Measurements from ENCODE around the gene YPEL4.
"Not testable (repeated sequence)": the region's sequence is repeated elsewhere in the genome, so short reads cannot be mapped to it uniquely, and the experiment has no call there.

Gene YPEL4, protein sequence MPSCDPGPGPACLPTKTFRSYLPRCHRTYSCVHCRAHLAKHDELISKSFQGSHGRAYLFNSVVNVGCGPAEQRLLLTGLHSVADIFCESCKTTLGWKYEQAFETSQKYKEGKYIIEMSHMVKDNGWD

DNA sequence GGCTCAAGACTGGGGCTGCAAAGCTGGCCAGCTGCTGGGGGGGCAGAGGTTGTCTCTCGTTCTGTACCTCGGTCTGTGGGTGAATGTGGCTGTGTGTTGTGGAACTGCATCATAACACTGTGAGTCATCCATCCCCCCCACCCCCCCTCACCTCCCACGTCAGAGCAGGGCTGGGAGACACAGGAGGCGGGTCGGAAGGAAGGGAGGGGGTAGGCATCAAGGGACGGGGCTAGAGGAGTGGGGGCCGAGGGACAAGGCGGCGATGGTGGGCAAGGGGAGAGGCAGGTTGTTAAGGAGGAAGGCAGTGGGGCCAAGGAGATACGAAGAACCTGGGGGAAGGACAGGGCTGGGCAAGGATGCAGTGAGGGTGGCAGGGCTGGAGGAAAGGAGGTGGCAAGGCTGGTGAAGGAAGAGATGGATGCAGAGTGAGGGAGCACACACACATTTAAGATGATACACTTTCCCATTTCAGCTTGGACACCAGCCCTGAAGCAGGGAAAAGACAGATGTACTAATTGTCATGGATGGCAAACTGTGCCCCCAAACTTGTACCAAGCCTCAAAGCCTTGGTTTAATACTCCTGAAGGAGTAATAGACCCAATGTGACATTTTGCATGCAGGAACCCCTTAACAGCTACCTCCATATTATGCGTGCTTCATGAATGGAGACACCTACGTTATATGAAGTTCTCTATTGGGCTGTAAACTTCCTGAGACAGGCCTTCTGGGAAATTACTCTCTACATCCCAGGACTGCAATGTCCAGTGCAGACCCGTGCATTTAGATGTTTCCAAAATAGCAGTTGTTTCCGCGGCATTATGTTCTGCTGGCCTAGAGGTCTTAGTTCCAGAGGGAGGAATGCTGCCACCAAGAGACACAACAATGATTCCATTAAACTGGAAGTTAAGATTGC lies at the start of gene YPEL4:
Gene YPEL4, minus strand, starts transcription at position 87 of the 913 bp plus-strand sequence. CDS start 2,805 bp downstream, outside the sequence.
- DNase-seq, result peak; percentile 74

DNA sequence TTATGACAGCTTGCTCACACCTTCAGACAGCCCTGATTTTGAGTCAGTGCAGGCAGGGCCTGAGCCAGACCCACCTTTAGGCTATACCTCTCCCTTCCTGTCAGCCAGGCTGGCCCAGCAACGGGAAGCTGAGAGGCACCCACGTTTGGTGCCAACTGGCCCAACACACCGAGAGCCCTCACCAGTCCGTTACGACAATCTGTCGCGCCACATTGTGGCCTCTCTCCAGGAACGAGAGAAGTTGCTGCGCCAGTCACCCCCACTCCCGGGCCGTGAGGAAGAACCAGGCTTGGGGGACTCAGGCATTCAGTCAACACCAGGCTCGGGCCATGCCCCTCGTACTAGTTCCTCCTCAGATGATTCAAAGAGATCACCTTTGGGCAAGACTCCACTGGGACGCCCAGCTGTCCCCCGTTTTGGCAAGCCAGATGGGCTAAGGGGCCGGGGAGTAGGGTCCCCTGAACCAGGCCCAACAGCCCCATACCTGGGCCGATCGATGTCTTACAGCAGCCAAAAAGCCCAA lies 49.2 kb upstream of the YPEL4 start:
- DNase-seq, result no peak

DNA sequence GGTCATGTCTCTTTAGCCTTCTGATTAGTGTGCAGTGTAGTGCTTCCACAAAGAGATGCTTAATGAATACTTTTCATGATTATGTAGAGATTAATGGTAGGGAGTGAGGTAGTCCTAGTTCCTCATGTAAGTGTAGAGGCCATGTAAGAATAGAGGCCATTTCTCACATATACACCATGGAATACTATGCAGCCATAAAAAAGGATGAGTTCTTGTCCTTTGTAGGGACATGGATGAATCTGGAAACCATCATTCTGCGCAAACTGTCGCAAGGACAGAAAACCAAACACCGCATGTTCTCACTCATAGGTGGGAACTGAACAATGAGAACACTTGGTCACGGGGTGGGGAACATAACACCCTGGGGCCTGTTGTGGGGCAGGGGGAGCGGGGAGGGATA lies 40.8 kb upstream of the YPEL4 start:
- not testable (repeated sequence) for DNase-seq

DNA sequence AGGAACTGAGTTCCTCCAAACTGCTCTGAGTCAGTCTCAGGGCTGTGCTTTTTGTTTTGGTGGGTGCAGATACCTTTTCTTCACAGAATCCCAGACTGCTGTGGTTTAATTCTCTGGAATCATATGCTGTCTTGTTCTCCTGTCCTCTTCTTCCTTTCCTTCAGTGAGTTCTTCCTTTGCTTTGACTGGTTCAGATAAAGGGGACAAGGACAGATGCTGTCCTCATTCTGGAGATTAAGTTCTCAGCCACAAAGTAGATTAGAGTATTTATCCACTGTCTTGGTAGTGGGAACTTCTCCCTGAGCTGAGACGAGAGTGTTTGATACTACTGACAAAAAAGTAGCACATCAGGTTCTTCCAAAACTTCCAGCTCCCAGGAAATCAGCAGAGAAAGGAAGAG lies 31.5 kb upstream of the YPEL4 start:
- DNase-seq, result no peak

DNA sequence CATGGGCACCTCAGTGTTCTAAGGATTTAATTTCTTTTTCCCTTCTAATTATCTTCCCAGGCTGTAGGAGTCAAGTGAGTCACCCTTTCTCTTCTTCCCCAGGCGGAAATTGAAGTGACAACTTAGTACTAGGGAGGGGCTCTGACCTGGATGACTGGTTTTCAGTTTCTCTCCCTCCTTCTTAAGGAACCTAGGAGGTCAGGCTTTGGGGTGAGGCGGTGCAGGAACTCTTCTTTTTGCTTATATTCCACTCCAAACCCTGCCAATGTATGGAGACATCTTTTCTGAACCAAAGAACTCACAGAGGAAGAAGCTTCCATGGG lies 30.8 kb upstream of the YPEL4 start:
- peak; percentile 13 for DNase-seq

DNA sequence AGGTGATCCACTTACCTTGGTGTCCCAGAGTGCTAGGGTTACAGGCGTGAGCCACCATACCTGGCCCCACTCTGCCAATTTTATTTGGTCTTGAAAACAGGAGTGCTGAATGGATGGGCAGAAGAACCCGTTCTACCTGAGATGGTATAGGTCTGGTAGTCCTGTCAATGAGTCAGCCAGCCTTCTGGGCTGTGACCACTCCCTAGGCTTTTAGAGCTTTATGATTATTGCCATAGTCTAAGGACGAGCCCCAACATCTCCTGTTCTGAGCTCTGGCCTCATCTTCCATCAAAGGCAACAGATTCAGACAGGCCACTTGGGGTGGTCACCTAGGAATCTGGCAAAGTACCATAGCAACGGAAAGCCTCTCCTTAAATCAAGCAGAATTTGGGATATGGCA lies 29.7 kb upstream of the YPEL4 start:
- DNase-seq, result no peak

DNA sequence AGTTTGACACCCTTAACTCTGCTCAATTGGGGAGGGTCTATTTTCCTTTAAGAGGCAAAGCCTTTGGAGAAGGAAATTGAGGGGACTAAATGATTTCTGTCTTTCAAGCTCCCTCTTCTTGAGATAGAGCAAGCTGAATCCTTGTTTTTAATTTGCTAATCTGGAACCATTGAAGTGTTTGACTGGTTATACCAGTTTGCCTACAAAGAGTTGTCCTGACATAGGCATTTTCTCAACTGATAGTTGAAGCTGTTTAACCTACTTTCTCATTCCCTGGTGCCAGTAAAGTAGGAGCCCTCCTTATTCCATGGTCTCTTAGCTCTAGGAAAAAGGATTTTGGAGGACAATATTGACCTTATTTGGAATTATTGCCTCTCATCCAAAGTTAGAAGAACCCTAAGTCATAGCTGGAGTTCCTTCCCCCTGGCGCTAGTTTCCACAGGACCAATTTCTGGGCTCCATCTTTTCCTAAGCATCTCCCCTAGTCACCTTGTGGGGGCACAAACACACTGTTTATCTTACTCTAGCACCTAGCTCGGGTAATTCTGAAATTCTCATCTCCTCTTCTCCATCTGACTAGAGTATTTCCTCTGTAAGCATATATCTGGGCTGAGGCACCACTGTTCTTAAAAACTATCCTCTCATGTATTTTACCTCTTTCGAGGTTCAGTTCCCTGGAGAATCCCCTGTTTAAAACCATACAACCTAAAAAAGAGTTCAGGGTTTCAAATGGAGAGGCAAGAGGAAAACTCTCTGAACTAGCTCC lies 25.6 kb upstream of the YPEL4 start:
- DNase-seq, result no peak

DNA sequence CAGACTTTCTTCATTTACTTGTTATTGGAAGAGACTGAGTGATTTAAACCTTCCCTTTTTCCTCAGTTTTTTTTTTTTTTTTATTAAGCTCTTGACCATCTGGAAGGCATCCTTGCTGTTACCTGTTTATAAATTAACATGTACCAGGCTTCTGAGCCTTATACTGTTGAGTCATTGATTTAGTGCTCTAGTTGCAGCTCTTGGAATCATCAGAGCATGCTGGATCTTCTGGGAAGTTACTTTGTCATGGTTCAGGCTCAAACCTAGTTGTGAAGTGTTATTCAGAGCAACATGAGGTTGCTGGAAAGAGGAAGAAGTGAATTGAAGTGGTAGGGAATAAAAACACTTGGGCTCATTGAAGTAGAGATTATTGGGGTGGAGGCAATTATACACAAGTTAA lies 24.5 kb upstream of the YPEL4 start:
- no peak for DNase-seq

DNA sequence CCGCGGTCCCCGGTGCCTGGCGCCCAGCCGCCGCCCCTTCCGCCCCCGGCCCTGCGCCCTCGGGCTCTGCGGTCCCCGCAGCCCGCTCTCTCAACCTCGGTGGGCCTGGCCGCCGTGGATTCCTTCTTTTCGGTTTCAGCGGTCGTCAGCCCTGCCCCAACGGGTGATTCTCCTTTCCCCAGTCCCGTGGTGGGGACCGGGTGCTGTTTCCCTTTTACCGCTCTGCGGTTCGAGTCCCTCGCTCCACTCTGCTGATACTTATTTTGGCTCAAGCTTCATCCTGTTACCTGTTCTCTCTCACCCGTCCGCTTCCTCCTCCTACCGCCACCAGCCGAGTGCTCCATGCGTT lies 18.7 kb upstream of the YPEL4 start:
- no peak for DNase-seq

DNA sequence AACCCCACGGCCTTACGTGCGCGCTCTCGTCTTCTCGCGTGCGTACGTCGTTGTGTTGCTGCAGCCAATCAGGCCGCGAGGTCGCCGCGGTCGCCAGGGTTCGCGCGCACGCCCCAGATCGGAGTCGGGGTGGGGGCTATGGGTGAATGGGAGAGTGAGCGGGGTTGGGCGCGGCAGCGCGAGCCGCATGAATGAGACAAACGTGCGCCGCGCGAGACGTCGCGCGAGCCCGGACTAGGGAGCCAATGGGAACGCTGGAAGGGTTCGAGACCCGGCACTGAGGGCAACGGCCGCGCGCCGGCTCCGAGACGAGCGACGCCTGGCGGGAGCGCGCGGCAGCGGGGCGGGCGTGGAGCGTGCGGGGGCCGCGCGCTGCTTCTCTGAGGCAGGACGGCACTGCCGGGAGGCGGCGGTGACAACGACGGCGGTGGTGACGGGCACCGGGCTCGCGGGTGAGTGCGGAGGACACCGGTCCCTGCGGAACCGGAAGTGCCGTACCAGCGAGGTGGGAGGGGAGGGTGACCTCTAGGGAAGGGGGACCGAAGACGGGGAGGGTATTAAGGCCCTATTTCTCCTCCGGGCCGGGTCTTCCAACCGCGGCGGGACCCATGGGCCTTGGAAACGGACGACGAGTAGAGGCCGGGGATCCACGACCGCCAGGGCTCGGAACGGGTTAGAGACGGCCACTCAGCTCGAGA lies 18.2 kb upstream of the YPEL4 start, which contains the start of gene ZDHHC5:
Gene ZDHHC5, plus strand, starts transcription at position 379 of the 698 bp plus-strand sequence. CDS start 4,977 bp downstream, outside the sequence.
- DNase-seq, result peak; percentile 99

DNA sequence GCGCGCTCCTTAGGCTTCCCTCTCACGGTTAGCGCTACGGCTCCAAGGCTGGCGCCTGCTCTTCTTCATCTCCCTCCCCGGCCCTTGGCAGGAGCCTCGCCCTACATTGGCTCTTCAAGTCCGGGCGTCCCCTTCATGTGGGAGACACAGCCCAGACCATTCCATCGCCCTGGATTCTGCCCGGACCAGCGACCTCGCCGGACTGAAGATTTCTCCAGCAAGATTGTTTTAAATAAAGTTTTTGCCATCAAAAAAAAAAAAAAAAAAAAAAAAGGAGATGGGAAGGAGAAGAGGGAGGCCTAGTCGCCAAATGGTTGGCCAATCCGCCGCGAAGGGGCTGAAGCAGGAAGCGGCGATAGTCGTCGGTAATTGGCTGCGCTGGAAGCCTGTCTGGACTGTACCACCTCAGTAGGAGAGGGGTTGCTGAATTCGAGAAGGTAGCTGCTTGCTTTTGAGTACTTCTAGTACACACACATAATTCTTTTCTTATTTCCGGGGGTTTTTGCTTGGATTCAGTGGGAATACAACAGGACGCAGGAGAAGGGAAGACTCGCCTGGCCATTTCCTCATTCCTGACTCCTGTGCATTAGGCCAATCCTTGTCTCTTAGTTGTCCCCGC lies 17.5 kb upstream of the YPEL4 start:
- DNase-seq, result peak; percentile 94

DNA sequence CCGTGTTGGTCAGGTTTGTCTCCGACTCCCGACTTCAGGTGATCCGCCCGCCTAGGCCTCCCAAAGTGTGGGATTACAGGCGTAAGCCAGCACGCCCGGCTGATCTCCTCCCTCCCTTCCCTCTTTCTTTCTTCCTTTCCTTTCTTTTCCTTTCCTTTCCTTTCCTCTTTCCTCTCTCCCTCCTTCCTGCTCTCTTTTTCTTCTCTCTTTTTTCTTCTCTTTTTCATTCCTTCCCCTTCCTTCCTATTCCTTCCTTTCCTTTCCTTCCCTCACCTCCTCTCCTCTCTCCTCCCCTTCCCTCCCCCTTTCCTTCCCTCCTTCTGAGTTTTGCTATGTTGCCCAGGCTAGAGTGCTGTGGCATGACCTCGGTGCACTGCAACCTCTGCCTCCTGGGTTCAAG lies 14.3 kb upstream of the YPEL4 start:
- no peak for DNase-seq

DNA sequence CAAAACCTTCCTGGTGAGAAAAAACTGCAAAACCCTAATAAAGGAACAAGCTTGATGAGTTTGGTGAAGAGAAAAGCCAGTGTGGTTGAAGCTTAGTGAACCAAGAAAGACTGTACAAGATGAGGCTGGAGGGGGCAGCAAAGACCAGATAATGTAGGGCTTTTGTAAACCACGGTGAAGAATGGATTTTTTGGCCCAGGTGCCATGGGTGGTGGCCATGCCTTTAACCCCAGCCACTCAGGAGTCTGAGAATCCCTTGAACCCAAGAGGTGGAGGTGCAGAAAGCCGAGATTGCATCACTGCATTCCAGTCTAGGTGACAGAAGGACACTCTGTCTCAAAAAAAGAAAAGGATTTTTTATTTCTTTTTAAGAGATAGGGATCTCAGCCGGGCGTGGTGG lies 13.2 kb upstream of the YPEL4 start:
- DNase-seq, result no peak

DNA sequence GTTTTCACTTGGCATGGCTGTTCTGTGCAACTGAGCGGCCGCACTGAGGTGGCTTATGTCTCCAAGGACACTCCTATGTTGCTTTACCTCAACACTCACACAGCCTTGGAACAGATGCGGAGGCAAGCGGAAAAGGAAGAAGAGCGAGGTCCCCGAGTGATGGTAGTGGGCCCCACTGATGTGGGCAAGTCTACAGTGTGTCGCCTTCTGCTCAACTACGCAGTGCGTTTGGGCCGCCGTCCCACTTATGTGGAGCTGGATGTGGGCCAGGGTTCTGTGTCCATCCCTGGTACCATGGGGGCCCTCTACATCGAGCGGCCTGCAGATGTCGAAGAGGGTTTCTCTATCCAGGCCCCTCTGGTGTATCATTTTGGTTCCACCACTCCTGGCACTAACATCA lies 10.0 kb upstream of the YPEL4 start:
- no peak for DNase-seq

DNA sequence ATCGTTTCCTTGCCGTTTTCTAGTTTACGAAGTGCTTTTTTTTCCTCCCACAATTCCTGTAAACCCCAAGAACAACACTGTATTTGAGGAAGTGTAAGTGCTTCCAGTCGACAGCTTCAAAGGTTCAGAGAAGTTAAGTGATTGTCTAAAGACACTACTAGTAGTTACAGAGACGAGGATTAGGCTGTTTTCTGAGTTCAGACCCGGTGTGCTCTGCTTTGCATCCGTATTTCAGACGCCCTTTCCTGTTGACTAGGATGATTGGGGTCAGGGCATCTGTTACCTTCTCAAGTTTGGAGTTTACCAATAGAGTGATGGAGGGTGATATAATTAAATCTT lies 8.3 kb upstream of the YPEL4 start:
- DNase-seq, result no peak

DNA sequence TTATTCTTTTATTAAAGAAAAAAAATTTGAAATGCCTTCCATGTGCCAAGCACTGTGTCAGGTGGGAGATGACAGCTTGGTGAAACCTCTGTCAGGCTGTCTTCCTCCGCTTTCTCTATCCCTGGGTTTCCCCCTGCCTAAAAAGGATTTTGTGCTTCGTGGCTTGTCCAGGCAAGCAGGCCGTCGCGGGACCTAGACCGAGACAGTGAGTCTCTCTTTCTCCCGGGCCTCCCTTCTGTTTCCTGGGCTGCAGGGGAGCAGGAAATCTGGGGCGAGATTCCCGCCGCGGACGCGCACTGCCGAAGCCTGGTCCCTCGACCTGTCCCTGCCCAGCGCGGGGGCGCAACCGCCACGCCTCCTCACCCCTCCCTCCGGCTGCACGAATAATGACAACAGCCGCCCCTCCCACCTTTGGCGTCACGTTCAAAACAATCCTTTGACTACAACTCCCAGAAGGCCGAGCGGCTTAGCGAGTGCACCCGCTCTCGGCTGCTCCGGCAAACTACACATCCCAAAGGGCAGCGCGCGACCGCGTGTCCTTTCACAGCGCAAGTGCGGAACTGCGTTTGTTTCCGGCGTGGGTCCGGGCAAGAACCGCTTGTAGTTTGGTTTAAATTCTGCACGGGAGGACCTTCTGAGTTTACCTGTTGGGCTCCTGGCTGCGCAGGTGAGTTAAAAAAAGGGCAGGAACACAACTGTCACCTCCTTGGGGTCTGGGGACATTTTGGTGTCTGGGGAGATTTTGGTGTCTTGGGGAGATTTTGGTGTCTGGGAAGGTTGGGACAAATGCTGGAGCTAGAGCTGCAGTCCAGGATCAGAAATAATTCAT lies 7.7 kb upstream of the YPEL4 start, which contains the start of gene CLP1:
Gene CLP1, plus strand, starts transcription at position 569 of the 829 bp plus-strand sequence. CDS start 1,715 bp downstream, outside the sequence.
- peak; percentile 98 for DNase-seq

DNA sequence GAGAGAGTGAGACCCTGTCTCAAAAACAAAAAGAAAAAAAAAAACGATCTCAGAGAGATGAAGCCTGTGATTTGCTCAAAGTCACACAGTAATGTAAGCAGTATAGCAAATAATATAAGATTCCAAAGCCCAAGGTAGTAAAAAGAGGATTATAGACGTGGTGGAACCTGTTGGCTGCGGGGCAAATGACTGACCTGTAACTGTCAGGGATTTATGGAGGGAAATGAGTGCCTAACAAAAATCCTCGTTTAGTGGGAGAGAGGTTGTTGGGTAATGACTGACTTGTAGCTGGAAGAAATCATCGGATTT lies 7.1 kb upstream of the YPEL4 start:
- no peak for DNase-seq

DNA sequence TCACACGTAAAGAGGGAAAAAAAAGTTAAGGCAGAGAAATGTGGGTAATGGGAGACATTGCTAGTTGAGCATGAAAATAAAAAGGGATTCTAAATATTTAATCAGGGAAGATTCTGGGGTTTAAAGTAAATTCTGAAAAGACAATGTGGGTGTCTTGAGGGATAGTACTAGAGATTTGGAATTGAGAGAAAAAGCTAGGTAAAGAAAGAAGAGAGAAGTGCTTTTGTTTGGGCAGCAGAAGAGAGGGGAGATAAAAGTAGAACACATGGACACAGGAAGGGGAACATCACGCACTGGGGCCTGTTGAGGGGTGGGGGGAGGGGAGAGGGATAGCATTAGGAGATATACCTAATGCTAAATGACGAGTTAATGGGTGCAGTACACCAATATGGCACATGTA lies 3.5 kb upstream of the YPEL4 start:
- DNase-seq, result no peak

DNA sequence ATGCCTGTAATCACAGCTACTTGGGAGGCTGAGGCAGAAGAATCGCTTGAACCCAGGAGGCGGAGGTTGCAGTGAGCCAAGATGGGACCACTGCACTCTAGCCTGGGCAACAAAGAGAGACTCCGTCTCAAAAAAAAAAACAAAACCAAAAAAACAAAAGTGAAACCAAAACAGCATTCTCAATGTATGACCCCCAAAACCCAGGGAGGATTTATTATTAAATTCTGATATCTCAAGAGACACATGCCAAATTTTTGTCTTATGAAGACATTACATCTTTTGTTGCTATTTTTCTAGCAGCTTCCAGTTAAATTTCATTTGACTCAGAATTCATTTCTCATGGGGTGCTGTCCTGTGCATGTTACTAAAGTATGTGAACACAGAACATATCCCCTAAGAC lies 3.0 kb upstream of the YPEL4 start:
- DNase-seq, result no peak

DNA sequence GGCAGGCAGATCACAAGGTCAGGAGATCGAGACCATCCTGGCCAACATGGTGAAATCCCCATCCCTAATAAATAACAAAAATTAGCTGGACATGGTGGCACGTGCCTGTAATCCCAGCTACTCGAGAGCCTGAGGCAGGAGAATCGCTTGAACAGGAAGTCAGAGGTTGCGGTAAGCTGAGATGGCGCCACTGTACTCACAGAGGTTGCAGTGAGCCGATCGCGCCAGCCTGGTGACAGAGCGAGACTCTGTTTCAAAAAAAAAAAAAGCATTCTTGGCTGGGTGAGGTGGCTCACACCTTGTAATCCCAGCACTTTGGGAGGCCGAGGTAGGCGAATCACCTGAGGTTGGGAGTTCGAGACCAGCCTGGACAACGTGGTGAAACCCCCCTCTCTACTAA lies 2.5 kb upstream of the YPEL4 start:
- not testable (repeated sequence) for DNase-seq

DNA sequence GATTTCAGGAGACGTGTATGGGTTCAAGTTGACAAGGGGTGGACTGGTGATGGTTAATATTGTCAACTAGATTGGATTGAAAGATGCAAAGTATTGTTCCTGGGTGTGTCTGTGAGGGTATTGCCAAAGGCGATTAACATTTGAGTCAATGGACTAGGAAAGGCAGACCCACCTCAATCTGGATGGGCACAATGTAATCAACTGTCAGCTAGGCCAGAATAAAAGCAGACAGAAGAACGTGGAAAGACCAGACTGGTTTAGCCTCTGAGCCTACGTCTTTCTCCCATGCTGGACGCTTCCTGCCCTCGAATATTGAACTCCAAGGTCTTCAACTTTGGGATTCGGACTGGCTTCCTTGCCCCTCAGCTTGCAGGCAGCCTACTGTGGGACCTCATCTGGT lies 1.7 kb upstream of the YPEL4 start:
- DNase-seq, result no peak

DNA sequence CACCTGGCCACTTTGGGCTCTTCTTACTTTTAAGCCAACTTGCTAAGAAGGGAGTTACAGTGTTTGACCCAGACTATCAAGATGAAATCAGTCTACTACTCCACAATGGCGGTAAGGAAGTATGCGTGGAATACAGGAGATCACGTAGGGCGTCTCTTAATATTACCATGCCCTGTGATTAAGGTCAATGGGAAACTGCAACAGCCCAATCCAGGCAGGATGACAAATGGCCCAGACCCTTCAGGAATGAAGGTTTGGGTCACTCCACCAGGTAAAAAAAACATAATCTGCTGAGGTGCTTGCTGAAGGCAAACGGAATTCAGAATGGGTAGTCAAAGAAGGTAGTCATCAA lies 1.0 kb upstream of the YPEL4 start:
- no peak for DNase-seq
